Activated T-helper 9 cell treated with anti-CD3 and anti-CD28 coated beads, Interleukin-2, amount 50 U/mL, for 16 hours (primary cell): ENCODE measurements around the gene FANCE.
"Not testable (repeated sequence)": the region's sequence is repeated elsewhere in the genome, so short reads cannot be mapped to it uniquely, and the experiment has no call there.

Experiments
- DNase-seq: peaks from one replicate; pipeline ENCODE4 v3.0.0-alpha.2; 2020; ENCODE audit warnings: low read depth

The FANCE gene

DNA sequence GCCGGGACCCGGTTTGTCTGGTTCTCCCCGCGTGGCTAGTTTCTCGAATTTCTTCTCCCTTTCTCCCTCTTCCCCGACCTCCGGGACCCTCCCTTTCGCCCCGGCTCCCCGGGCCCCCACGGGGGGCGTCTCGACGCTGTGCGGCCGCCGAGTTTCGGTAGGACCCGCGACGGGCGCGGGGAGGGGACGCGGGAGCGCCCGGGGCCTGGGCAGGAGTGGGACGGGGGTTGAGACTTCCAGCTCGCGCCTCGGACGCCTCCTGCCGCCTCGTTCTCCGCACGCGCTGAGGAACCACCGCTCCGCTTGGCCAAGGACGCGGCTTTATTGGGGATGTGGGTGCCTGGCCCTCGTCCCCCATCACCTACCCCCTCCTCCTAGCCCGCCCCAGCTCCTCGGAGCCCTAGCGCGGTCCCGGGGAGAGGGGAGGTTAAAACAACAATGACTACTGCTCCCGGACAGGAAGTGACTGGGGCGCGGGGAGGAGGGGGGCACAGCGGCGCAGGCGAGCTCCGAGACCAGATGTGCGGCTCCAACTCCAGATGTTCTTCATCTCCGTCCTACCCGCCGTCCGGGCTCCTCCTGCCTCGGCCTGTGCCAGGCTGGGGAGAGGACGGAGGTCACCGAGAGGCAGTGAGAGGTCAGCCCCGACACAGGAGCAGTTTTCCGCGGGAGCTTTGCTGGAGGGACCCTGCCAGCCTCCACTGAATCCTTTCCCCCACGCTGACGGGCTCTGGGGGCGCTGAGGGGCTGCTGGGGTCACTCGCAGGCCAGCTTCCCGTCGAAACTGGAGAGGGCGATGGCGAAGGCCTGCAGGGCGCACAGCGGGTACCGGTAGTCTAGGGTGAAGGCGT is 45.7 kb downstream of the FANCE start:
- DNase-seq: peak; percentile 34

DNA sequence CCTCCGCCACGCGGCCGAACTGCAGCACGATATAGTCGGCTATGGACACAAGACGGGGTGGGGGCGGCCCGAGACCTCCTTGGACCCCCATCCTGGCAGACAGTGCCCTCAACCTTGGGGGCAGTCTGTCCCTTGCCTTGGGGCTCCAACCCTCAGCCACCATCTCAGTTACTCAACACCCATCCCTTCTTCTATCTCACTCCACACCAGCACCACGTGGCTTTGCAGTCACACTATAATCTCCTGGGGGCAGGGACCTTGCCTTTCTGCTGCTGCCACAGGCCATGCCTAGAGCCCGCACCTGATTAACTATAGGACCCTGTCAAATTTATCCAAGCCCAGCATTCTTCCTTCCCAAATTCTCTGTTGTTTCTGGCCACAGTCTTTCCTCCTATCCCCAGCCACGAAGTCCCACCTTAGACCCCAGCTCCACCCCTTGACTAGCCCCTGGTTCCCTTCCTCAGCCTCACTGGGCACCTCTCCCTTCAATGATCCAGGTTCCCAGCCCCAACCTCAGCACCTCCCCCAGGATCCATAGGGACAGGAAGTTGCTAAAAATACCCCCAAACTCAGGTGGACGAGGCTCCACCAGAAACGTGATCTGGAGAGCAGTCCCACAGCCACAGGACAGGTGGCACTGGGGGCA is 46.4 kb downstream of the FANCE start:
- no peak for DNase-seq

DNA sequence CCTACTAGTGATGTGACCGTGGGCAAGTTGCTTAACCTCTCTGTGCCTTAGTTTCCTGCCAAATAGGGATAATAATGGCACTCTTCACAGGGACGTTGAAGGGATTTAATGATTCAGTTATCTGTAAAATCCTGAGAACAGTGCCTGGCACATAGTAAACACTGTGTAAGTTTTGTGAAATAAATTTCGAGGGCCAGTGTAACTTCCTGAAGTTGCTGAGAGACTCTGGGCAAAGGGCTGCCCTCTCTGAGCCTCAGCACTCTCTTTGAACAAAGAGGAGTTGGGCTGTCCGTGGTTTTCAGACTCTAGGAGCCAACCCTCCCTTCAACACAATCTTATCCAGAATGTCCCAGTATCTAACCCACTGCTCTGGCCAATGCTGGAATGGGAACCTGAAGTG is 47.2 kb downstream of the FANCE start:
- no peak for DNase-seq

DNA sequence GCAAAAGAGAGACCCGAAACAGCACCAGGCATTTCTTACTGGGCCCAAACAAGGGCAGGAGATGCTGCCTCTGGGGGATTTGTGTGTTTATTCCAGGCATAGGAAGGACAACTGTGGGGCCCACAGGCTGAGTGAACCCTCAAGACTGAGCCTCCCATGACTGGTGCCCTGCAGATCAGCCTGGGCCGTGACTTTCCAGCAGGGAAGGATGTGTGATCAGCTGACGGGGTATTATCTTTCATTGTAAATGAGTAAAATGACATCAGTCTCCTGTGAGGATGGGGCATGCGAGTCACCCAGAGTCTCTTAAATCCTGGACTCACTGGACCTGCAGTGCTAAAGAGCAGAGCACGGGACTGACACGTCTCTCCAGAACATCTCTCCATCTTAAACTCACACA is 48.6 kb downstream of the FANCE start:
- DNase-seq: no peak

DNA sequence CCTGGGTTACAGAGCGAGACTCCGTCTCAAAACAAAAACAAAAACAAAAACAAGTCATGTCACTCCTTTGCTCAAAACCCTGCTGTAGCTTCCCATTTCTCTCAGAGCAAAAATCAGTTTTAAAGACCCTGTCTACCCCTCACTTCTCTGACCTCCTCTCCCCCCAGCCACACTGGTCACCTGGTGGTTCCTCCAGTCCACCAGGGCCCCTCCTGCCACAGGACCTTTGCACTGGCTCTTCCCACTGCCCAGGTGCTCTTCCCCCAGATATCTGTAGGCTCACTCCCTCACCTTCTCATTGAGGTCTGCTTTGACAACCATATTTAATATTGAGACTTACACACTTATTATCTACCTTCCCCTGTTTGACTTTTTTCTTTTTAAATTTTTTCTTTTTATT is 49.6 kb downstream of the FANCE start:
- no peak for DNase-seq

DNA sequence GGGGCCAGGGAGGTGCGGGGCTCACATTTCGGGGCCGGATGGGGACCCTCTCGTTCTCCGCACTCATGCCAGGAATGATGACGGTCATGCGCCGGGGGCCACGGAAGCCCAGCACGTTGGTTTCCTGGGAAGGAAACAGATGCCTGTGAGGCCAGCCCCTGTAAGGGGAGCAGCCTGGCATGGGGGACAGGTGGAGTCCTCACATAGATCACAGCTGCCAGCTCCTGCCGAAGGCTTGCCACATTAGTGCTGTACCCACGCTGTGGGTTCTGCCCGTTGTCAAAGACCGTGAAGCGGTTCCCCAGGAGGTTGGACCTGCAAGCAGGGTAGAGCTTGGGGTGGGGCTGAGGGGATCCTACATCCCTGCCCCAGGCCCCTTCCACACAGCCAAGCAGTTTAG is 51.4 kb downstream of the FANCE start:
- no peak for DNase-seq

DNA sequence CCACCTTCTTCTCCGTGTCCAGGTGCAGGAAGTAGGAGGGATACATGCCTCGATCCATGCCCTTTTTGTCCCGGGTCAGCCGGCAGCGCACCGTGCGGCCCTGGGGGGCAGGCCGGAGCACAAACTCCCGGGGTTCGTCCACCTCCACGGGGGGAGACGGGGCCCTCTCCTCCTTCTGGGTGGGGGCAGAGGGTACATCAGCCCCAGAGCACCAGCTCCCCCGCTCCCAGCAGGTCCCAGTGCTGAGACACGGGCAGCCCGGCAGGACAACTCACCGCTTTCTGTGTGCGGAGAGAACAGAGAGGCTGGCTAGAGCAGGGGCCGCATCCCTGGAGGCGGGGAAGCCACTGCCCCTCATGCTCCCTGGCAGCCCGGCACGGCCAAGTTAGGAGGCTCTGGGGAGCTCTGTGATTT is 53.9 kb downstream of the FANCE start:
- DNase-seq: no peak

DNA sequence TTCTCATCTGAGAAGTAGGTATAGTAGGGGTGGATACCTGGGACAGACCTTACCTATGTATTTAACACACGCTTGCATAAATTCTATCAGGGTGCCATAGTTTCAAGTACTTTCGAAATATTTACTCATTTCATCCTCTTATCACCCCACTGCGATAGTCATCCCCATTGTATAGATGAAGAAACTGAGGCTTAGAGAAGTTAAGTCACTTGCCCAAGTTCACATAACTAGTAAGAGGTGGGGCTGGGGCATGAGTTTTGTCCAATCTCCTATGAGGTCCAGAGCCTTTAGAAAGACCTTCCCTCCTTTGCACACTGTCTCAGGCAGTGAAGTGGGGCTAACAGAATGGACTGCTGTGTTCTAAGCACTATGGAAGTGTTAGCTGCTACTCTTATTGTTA is 54.4 kb downstream of the FANCE start:
- no peak for DNase-seq

DNA sequence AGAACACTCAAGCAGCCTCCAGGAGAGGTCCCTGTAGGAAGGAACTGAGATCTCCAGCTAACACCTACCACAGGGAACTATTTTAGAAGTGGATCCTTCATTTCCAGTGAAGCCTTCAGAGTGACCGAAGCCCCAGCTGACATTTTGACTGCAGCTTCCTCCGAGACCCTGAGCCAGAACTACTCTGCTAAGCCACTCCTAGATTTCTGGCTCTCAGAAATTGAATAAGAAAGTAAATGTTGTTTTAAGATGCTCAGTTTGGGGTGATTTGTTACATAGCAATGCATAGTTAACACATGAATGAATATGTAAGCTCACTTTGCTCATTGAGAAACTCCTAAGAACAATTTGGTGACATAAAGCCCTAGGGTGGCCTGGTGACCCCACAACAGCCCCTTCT is 55.1 kb downstream of the FANCE start:
- DNase-seq: no peak

DNA sequence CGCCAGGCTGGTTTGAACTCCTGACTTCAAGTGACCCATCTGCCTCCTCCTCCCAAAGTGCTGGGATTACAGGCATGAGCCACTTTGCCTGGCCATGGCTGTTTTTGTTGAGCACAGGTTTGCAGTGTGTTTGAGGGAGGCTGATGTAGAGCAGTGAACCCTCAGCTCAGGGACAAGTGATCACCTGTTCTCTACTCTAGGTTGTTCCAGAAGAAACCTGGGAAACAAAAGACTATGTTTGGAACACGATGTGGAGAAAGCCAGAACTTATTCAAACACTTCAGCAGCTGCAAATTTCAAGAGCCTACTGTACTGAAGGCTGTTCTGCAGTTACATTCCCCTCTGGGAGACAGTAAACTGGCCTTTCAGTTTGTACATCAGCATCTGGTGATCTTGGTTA is 55.9 kb downstream of the FANCE start:
- no peak for DNase-seq

DNA sequence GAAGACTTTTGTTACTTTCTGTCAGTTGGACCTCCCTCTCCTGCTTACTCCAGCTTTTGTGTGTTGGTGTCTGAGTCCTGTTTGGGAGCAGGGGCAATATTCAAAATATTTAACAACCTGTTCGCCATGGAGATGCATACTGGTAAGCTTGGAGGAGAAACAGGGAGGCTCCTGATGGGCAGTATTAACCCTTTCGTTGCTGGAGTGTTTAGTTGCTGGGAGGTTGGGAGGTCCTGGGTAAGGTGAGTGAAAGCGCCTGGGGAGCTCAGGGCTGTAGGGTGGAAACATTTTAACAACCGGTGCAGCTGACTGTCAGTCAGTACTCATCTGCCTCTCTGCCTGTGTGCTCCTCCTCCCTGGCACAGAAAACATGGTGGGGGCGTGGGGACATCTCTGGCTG is 56.4 kb downstream of the FANCE start:
- no peak for DNase-seq

DNA sequence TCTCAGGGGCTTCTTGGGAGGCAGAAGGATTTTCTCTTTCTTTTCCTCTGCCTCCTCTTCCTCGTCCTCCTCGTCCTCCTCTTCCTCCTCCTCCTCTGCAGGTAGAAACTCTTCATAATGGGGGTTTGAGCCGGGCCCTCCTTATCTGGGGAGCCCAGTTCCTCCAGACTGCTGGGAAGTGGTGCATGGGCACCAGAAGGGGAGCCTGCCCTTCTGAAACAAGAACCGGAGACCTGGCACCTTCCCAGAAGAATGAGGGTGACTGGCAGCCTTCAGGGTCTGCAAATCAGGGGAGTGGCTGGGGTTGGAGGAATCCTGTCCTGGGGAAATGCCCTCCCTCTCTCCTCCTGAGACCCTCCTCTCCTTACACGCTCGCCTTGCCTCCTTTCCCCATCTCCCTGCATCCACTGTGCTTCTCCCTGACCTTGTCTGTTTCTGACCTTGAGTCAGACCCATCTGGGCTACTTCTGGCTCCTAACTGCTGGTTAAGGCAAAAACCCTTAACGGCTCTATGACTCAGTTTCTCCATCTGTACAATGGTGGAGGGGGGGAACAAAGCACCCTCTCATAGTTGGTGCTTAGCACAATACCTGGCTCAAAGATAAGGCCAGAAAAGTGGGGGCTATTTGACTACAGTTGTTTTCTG is 58.9 kb downstream of the FANCE start:
- DNase-seq: no peak

DNA sequence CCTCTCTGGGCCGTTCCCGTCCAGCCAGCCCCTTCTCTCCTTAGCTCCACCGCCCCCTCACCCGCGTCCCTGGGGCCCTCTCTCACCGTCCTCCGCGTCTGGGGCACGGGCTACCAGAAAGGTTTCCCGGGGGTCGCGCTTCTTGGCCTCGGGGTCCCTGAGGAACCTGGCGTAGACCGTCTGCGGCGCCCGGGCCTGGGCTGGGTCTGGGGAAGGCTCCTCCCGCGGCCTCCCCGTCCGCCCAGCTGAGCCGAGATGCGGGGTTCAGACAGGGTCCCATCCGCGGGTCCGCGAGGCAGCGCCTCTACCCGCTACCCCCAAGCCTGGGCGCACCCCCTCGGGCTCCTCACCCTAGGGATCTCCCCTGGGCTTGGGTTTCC is 59.4 kb downstream of the FANCE start:
- DNase-seq: no peak

DNA sequence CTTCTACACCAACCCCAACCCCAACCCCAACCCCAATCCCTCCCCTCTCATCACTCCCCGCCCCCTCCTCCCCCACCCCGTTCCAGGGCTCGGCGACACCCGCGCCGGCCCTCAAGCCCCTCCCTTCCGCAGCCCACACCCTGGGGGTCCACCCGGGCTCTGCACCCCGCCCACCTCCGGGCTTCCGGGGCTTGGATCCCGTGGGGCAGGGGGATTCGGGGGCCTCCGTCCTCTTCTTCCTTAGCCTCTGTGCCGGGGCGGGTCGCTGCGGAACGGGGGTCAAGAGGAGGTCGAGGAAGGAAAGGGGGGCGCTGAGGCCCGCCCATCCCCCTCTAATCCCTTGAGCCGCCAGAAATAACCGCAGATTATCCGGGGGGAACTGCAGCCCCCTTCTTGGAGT is 59.9 kb downstream of the FANCE start:
- DNase-seq: no peak

DNA sequence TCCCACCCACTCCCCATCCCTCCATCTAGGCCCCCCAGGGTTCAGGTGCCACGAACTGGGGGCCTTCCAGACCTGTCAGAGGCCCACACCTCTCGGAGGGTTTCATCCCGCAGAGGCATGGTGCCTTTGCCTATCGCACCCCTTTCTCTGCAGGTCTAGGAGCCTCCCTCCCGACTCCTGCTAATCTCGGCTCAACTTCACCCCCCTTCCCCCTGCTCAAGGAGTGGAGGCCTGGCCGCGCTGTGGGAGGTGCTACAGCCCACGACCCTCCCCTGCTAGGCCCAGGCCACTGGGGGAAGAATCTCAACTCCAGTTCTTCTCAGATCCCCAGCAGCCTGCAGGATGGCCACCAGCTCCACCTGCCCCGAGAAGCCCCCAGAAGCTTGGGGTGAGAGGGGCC is 60.6 kb downstream of the FANCE start, which contains the start of gene TULP1:
Gene TULP1, minus strand, starts transcription at position 157 of the 400 bp plus-strand sequence. Its CDS starts 38 bp downstream, at position 119.
- DNase-seq: no peak

DNA sequence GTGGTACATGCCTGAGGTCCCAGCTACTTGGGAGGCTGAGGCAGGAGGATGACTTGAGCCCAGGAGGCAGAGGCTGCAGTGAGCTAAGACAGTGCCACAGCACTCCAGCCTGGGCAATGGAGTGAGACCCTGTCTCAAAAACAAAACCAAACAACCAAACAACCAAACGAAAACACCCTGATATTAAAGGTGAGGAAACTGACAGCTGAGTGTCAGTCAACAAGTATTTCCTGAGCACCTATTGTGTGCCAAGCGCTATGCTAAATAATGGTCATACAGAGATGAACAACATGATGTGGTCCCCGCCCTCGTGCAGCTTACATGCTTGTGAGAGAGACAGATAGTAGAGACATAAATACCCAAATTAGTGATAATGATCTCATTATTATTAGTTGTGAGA is 62.4 kb downstream of the FANCE start:
- no peak for DNase-seq

DNA sequence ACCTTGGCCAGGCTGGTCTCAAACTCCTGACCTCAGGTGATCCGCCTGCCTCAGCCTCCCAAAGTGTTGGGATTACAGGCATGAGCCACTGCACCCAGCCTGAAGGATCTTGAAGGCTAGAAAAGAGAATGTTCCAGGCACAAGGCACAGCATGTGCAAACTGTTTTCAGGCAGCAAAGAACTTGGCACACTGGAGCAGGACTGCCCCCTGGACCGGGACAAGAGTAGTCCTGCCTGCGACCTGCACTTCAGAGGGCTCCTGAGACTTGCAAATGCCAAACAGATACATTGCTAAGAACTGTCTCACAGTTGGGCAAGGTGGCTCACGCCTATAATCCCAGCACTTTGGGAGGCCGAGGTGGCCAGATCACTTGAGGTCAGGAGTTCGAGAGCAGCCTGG is 63.8 kb downstream of the FANCE start:
- DNase-seq: not testable (repeated sequence)
